Activated CD4-positive, CD25-positive, alpha-beta regulatory T cell treated with anti-CD3 and anti-CD28 coated beads, Interleukin-2, amount 50 U/mL, for 72 hours (primary cell): ENCODE data around the gene RPS6KA4.

Experiments used
- DNase-seq: peaks from one replicate; pipeline ENCODE4 v3.0.0; 2021

The RPS6KA4 gene

DNA sequence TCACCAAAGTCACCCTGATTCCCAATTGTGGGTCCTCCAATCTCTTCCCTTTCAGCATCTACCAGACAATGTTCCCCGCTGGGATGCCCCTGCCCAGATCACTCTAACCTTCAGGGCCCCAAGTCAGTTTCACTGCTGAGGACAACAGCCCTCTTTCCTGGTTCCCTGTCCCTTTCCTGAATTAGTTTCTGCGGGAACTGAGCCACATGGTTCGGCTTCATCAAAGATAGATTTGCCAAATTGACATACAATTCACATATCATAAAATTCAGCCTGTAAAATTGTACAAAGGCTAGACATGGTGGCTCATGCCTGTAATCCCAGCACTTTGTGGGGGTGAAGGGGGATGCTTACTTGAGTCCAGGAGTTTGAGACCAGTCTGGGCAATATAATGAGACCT, 31.0 kb upstream of the RPS6KA4 start:
- no peak for DNase-seq

DNA sequence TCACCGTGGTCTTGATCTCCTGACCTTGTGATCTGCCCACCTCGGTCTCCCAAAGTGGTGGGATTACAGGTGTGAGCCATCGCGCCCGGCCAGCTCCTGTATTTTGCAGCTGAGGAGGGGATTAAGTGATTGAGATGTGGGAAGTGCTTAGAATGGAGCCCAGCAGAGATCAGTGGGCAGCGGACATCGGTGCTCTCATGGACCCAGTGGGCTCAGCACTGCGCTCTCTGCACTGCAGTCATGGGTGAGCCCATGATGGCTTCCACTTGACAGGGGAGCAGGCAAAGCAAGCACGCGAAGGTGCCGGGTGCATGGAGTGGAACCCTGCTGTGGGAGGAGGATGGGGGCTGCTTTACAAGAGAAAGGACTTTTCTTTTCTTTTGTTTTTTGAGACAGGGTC, 28.1 kb upstream of the RPS6KA4 start:
- DNase-seq, result no peak

DNA sequence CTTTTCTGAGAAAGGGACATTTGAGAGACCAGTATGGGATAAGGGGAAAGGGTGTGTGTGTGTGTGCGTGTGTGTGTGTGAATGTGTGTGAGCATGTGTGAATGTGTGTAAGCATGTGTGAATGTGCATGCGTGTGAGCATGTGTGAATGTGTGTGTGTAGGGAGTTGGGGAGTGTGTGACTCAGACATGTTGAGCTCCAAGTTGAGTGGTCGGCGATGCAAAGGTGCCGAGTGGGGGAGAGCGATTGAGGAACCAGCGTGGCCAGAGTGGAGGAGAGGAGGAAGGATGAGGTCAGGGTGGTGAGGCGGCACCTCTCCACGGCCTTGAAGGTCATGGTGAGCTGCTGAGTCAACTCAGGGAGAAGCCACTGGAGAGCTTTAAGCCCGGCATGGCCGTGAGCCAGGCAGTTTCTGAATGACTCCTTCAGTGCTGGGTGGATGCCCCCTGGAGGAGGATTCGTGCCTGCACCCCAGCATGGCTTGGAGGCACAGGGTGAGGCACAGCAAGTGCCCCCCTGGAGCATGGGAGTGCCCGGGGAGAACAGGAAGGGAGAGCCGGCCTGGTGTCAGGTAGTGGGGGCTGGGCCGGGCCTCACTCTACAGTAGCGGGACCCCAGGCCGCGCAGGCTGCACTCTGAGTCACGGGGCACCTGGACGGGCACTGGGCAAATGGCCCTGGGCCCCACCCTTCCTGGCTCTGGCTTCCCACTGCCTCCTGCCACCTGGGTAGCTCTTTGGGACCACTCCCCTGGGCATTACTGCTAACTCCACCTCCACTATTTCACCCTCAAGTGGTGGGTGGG, 27.2 kb upstream of the RPS6KA4 start:
- DNase-seq, result peak; percentile 77

DNA sequence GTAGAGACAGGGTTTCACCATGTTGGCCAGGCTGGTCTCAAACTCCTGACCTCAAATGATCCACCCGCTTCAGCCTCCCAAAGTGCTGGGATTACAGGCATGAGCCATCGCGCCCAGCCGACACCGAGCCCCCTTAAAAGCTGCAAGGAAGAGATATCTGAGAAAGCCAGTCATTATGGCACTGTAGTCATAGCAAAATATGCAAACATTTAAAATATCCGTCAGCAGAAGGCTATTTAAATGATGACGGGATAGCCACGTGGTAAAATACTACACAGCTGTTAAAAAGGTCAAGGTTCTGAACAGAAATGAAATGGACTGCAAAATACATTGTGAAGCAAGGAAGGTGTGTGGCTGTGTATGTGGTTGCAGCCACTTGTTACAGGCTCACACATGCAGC, 25.4 kb upstream of the RPS6KA4 start:
- DNase-seq, result no peak

DNA sequence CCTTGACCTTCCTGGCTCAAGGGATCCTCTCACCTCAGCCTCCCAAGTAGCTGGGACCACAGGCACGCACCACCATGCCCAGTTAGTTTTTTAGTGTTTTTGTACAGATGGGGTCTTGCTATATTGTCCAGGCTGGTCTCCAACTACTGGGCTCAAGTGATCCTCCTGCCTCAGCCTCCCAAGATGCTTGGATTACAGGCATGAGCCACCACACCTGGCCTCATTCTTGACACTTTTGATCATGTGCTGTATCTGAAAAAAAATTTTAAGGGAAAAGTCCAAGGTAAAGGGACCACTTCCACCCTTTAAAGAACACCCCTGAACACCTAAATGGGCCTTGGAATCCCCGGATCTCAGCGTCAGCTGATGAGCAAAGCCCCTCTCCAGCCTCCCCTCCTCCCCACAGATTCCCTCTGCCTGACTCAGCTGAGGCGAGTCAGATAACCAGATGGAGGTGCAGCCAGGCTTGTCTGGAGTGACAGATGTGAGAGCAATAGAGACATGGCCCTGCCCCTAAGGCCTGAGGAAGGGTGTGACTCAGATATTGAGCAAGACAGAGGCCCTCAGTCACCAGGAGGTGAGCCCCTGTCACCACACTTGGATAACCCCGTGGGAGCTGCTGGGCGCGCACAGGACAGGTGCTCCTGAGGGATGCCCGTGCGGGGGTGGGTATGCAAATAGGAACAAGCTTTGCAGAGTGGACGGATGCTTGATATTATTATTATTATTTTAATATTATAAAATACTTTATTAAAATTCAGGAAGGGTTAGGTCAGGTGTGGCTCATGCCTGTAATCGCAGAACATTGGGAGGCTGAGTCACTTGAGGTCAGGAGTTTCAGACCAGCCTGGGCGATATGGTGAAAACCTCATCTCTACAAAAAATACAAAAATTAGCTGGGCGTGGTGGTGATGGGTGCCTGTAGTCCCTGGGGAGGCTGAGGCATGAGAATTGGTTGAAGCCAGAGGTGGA, 23.9 kb upstream of the RPS6KA4 start:
- no peak for DNase-seq

DNA sequence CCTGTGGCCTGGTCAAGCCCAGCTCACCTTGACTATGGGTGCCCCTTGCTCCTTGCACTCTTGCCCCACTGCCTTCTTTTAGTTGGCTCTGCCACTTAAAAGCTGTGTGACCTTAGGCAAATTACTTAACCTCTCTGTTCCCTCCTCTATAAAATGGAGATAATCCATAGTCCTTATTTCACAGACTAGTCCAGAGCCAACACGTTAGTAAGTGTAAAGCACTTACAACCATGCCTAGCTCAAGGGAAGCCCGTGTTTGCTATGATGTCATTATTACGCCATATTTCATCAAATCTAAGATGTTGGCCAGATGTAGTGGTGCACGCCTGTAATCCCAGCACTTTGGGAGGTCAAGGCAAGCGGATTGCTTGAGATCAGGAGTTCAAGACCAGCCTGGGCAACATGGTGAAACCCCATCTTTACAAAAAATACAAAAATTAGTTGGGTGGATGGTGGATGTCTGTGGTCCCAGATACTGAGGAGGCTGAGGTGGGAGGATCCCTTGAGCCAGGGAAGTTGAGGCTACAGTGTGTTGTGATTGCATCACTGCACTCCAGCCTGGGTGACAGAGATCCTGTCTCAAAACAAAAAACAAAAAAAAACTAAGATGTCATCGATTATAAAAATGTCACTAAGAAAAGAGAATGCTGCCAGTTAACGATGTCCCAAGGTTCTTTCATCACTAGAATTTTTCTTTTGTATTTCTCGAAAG, 21.3 kb upstream of the RPS6KA4 start:
- DNase-seq, result no peak

DNA sequence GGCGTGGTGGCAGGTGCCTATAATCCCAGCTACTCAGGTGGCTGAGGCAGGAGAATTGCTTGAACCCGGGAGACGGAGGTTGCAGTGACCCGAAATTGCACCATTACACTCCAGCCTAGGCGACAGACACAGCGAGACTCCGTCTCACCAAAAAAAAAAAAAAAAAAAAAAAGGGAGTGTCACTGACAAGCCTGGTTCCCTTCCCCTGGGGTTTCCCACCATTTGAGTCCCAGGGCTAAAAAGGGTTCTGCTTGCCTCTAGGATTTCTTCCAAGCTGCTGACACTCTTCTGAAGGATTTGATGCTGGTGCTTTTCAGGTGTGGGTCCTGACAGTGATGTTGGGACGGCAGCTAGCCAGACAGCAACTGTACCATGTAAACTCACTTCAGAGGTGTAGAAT, 20.2 kb upstream of the RPS6KA4 start:
- DNase-seq, result no peak

DNA sequence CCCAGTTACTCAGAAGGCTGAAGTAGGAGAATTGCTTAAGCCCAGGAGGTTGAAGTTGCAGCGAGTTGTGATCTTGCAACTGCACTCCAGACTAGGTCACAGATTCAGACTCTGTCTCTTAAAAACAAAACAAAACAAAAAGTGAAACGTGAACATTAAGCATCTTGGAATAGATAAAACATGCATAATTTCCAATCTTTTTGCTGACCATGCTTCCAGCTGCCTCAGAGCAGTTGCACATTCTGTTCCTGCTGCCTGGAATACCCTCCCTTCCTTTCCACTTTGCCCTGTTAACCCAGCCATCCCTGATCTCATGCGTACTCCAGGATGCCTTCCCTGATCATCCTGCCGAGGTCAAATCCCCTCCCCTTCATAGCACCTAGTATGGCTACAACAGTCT, 19.7 kb upstream of the RPS6KA4 start:
- no peak for DNase-seq

DNA sequence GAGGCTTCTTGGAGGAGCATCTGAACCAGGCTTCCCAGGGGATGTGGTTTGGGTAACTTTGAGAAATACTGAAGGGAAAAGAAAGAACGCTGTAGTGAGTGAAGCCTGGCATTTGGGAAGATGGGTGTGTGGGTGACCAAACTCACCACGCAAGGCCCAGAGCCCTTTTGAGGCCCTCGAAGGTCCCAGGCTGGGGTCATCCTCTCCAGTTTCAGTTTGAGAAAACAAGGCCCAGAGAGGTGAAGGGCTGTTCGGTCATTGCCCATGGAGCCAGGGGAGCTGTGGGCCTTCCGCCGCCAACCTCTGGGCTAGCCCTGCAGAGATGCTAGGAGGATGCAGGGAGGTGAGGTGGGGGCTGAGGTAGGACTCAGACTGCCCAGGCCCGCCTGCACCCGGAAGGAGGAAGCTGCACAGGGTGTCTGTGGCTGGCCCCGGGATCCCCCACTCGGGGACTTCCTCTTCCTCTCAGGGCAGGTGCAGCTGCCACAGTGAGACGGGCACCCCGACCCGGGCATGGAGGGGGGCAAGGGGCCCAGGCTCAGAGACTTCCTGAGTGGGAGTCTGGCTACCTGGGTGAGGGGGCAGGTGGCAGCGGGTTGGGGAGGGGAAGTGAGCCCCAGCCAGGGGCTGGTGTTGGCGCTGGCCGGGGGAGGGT, 19.1 kb upstream of the RPS6KA4 start, which contains the start of gene CCDC88B:
TSS of gene CCDC88B (plus strand) at position 451 of the 655 bp plus-strand sequence. CDS start at position 514, 63 bp downstream.
- peak; percentile 83 for DNase-seq

DNA sequence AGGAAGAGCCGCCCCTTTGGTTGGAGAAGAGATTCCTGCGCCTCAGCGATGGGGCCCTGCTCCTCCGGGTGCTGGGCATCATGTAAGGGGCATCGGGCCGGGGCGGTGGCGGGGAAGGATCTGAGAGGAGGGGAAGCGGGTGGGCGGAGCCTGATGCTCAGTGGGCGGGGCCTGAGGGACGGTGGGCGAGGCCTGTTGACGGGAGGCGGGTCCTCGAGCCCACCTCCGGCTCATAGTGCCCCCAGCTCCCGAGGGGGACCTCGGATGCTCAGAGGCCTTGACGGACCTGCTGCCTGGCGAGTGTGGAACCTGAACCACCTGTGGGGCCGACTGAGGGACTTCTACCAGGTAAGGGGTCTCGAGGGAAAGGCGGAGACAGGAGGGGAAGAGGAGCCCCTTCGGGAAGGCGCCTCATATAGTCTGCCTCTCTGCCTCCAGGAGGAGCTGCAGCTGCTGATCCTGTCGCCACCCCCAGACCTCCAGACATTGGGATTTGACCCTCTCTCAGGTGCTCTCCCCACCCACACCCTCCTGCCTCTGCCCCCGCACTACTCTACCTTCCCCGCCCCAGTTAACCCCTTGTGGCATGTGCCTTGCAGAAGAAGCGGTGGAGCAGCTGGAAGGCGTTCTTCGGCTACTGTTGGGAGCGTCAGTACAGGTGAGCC, 18.2 kb upstream of the RPS6KA4 start:
- peak; percentile 81 for DNase-seq

DNA sequence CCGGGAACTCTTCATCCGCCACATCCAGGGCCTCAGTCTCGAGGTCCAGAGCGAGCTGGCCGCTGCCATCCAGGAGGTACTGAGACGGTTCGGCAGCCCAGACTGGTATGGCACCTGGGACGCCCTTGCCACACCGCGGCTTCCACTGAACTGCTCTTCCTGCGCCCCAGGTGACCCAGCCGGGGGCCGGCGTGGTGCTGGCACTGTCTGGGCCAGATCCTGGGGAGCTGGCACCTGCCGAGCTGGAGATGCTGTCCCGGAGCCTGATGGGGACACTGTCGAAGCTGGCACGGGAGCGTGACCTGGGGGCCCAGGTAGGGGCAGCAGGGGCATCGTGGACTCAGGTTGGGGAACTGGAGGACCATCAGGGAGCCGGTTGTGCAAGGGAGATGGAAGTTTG, 17.5 kb upstream of the RPS6KA4 start:
- no peak for DNase-seq

DNA sequence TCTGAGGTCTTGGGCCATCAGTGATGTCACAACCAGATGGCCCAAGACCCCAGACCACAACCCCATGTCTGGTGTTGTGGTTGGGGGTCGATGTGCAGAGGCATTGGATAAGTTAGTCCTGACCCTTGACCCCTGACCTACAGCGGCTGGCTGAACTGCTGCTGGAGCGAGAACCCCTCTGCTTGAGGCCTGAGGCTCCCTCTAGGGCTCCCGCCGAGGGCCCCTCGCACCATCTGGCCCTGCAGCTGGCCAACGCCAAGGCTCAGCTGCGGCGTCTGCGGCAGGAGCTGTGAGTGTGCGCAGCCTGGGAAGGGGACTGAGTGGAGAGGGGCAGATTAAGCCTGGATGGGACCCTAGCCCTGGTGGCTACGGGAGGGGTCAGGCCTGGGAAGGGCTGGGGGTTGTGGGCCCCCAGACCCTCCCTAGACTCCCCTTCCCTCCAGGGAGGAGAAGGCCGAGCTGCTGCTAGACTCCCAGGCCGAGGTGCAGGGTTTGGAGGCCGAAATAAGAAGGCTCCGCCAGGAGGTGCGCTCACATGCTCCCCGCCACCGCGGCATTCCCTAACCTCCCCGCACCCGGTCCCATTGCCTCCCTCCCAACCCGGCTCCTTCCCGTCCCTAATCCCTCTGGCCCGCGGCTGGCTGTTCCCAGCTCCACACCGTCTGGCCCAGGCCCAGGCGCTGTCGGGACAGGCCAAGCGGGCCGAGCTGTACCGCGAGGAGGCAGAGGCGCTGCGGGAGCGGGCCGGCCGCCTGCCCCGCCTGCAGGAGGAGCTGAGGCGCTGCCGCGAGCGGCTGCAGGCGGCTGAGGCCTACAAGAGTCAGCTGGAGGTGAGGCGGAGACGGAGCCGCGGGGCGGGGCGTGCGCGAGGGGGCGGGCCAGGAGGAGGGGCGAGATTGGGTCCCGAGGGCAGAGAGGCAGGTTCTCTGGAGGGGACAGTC, 16.8 kb upstream of the RPS6KA4 start:
- peak; percentile 86 for DNase-seq

DNA sequence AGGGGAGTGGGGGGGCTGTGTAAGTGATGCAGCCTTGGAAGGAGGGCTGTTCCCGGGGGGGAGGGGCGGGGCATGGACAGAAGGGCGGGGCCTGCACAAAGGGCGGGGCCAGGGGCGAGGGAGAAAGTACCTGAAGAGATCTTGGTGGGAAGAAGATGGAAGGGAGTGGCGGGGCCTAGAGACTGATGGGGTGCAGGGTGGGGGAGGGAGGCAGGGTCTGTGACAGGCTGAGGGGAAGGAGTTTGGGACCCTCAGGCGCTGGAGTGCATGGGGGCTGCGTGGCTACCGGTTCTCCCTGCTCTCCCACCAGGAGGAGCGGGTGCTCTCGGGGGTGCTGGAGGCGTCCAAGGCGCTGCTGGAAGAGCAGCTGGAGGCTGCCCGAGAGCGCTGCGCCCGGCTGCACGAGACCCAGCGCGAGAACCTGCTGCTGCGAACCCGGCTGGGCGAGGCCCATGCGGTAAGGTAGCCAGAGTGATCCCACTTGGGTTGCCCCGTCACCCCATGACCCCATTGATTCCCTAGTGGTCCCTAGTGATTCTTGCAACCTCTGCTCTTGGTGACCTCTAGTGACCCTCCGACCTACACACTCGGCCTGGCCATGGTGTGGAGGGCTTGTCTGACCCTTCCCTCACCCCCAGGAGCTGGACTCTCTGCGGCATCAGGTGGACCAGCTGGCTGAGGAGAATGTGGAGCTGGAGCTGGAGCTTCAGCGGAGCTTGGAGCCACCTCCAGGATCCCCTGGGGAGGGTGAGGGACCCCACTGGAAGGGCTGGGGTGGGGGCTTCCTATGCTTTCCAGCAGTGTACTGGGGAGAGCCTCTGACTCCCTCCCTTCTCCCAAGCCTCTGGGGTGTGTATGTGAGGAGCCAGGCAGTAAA, 15.9 kb upstream of the RPS6KA4 start:
- no peak for DNase-seq

DNA sequence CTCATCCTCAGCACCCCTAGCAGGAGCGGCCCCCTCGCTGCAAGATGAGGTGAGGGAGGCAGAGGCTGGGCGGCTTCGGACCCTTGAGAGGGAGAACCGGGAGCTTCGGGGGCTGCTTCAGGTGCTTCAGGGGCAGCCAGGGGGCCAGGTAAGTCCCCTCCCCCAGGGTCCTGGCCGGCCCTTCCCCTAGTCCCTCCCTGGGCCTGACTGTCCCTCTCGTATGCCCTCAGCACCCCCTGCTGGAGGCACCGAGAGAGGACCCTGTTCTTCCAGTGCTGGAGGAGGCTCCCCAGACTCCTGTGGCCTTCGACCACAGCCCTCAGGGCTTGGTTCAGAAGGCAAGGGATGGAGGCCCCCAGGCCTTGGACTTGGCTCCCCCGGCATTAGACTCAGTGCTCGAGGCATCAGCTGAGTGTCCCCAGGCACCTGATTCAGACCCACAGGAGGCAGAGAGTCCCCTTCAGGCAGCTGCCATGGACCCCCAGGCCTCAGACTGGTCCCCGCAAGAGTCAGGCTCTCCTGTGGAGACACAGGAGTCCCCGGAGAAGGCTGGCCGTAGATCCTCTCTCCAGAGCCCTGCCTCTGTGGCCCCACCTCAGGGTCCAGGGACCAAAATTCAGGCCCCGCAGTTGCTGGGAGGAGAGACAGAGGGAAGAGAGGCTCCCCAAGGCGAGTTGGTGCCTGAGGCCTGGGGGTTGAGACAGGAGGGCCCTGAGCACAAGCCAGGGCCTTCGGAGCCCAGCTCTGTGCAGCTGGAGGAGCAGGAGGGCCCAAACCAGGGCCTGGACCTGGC, 15.0 kb upstream of the RPS6KA4 start:
- DNase-seq, result no peak

DNA sequence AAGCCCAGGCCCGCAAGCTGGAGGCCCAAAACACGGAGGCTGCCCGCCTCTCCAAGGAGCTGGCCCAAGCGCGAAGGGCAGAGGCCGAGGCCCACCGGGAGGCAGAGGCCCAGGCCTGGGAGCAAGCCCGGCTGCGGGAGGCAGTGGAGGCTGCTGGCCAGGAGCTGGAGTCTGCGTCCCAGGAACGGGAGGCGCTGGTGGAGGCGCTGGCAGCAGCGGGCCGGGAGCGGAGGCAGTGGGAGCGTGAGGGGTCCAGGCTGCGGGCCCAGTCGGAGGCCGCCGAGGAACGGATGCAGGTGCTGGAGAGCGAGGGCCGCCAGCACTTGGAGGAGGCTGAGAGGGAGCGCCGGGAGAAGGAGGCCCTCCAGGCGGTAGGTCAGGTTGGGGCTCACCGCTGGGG, 14.2 kb upstream of the RPS6KA4 start:
- DNase-seq, result no peak

DNA sequence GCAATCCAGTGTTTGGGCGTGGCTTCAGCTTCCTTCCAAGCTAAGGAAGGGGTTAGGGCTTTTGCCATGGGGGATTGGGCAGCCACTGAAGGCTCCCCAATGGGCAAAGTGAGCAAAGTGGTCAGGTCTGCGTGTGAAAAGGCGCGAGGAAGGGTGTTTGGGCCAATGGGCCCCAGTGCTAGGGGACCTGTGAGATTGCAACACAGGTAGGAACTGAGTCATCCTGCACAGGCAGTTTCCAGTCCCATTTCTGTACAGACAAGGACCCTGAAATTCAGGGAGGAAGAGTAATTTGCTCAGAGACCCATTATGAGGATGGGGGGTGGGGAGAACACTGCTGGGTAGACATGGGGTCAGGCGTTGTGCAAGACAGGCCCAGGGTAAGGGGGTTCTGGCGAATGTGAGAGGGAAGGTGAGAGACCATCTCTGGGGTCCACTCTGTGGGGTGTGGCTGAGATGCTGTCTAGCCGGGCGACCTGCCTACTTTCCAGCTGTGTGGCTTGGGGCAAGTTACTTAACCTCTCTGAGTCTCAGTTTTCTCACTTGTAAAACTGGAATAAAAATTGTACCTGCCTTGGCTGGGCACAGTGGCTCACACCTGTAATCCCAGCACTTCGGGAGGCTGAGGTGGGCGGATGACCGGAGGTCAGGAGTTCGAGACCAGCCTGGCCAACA, 11.6 kb upstream of the RPS6KA4 start:
- no peak for DNase-seq

DNA sequence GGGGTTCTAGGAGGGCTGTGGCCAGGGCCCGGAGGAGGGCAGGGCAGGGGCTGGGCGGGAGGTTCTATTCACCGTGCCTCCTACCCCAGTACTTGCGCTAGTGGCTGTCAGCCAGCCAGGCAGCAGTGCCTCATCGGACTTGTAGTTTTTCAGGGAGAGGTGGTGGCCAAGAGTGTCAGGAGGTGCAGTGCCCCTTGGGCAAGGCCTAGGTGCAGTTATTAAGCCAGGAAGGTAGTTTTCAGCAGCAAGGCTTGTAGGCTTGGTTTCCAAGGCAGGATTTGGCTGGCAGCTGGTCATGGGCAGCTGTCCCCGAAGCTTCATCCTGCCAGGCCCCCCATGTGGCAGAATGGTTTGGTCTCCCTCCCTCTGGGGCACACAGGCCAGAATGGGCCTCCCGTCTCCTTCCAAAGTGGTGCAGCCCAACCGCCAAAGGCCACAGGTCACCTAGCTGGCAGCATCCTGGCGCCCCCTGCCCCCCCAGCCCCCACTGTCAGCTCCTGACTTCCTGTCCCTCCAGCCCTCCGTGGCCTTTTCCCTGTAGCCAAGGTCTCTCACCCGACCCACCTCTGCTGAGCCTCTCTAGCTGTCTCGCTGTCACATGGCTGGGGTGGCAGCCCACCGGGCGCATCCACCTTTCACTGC, 10.5 kb upstream of the RPS6KA4 start:
- DNase-seq, result no peak

DNA sequence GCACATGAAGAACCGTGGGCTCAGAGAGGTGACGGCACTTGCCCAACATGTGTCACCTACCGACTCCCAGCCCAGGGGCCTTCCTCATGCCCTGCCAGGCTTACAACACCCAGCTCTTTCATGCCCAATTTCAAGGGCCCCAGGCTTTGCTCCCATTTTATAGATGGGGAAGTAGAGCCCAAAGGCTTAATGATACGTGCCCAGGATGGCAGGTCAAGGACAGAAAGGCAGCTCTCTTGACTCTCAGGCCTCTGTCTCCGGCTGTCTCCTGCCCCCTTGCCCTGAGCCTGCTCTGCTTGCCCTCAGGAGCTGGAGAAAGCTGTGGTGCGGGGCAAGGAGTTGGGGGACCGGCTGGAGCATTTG, 10.0 kb upstream of the RPS6KA4 start:
- no peak for DNase-seq
